Adrenal gland (tissue), 5 donors: Measurements from ENCODE around the gene NOSIP.

Source experiments
- CTCF ChIP-seq, 6 experiments: fragments of 450-650 bp in 4 of 6; fragments of 200-600 bp in 2 of 6; sonication (generic) in 1 of 6; IDR thresholded peaks; 1 replicate in 5 of 6; 2 replicates in 1 of 6; pipeline versions ENCODE4 v1.5.1 to v1.8.0; 2016 to 2021; ENCODE audit warnings: antibody characterized with exemption in 6 of 6, mild to moderate bottlenecking in 2 of 6, moderate library complexity in 1 of 6
- POLR2A ChIP-seq, 2 donors: fragments of 450-650 bp; IDR thresholded peaks; one replicate each; pipeline ENCODE4 v1.6.1; 2017; ENCODE audit warnings: antibody characterized with exemption in 2 of 2, mild to moderate bottlenecking in 2 of 2, moderate library complexity in 1 of 2
- donor health status: DM: no; HTN: no; CAD: no.

GRCh38 chr19:49591731-49592485 is 11.6 kb upstream of the NOSIP start:
- TF ChIP-seq CTCF (IDR thresholded peaks at IDR 0.05) (no peak), POLR2A (IDR thresholded peaks at IDR 0.05) (no peak)
